IPS-18a (cell line): ENCODE results near the gene INTS6.

Source experiments
- H3K27ac ChIP-seq: one replicate; pipeline ENCODE4 v1.5.1; 2013; ENCODE audit warnings: low read length
- H3K27me3 ChIP-seq: one replicate; pipeline ENCODE4 v1.6.1; 2013; ENCODE audit warnings: mild to moderate bottlenecking, low read length; ENCODE audit not compliant: control insufficient read depth, insufficient read depth
- H3K36me3 ChIP-seq: one replicate; pipeline ENCODE4 v1.6.1; 2013; ENCODE audit warnings: low read depth, low read length; ENCODE audit not compliant: control insufficient read depth
- H3K4me1 ChIP-seq: one replicate; pipeline ENCODE4 v1.6.1; 2013; ENCODE audit warnings: low read depth, low read length; ENCODE audit not compliant: control insufficient read depth
- H3K4me3 ChIP-seq: one replicate; pipeline ENCODE4 v1.5.1; 2013; ENCODE audit warnings: low read length
- H3K9ac ChIP-seq: one replicate; pipeline ENCODE4 v1.6.1; 2013; ENCODE audit warnings: mild to moderate bottlenecking, low read length, moderate library complexity
- H3K9me3 ChIP-seq: one replicate; pipeline ENCODE4 v1.6.1; 2013; ENCODE audit warnings: low read depth, low read length; ENCODE audit not compliant: control insufficient read depth

Gene INTS6

DNA sequence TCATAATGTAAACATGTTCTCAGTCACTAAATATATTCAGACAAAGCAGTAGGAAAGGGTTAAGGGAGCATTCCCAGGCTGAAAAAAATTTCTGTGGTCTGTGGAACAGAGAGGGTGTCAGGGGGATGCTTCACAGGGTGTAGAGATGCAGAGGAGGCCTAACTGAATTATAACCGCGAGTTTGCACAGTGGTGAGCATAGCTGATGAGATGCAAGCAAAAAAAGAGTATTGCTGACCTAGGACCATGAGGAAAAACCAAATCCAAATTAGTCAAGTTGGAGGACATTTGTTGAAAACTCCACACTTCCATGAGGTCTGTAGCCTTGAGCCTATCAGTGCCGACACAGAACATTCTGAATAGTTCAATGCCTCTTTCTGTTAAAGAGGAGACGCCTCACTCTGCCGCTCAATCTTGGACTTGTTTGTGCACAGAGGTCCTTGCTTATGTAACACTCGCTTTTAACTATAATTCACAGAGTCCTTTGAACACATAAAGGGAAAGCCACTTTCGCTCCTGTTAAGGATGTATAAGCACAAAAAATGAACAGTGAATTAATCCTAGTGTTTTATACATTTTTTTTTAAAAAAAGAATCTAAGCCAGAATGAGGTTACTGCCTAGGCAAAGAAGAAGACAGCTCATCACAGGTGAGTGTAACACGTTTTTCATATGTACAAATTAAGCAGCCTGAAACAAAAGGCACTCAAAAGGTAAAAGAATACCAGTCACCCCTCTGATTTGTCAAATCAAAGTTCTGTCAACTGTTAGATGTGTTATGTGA, 25.8 kb upstream of the INTS6 start:
- no peaks in the 10 kb centered on the region for H3K9me3 ChIP-seq
- no peaks in the 10 kb centered on the region for H3K4me1 ChIP-seq
- H3K27me3 ChIP-seq: no peaks in the 10 kb centered on the region
- no peak overlapping the region for H3K9ac ChIP-seq
- H3K36me3 ChIP-seq: no peaks in the 10 kb centered on the region
- H3K27ac ChIP-seq: no peak overlapping the region
- H3K4me3 ChIP-seq: no peak overlapping the region

DNA sequence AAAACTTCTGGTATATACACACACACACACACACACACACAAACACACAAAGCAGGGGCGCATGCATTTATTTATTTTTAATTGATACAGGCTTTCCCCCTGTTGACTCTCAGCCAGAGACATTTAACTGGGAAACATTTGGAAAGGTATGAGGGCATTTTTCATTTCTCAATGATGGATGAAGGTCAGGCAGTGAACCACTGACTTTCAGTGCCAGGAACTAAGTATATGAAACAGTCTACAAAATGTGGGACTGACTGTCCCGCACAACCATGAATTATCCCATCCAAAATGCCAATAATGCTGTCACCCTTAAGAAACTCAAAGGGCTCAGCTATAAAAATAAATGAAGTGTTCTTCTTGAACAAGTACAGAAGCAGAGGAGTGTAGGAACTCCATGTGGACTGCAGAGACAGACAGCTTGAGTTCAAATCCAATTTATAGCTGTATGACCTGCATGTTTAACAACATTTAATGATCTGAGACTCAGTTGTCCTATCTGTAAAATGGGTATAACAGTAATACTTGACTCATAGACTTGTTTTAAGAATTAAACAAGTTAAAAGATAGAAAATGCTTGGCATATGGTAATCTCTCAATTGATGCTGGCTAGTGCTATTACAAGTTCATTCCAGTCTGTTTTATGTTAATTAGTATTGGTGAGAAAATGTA, 25.0 kb upstream of the INTS6 start:
- no peaks in the 10 kb centered on the region for H3K9me3 ChIP-seq
- H3K27ac ChIP-seq: no peak overlapping the region
- no peaks in the 10 kb centered on the region for H3K36me3 ChIP-seq
- H3K4me3 ChIP-seq: no peak overlapping the region
- H3K27me3 ChIP-seq: no peaks in the 10 kb centered on the region
- H3K4me1 ChIP-seq: no peaks in the 10 kb centered on the region
- H3K9ac ChIP-seq: no peak overlapping the region

DNA sequence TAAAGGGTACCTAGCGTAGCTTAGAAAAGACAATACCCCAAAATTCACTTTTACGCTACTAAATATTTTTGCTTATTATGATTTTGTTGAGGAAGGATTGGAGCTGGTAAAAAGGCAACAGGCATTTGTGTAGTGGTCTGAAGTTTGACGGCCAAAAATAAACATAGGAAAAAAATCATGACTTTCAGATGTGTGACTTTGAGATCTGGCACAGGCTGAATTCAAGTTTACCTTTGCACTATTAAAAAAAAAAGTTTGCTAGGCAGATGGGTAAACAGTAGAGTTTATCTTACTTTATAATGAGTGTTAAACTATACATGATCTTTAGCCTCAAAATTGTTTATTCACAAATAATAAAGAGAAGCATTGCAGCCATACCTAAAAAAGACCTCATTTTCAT, 24.3 kb upstream of the INTS6 start:
- no peak overlapping the region for H3K27ac ChIP-seq
- no peaks in the 10 kb centered on the region for H3K36me3 ChIP-seq

DNA sequence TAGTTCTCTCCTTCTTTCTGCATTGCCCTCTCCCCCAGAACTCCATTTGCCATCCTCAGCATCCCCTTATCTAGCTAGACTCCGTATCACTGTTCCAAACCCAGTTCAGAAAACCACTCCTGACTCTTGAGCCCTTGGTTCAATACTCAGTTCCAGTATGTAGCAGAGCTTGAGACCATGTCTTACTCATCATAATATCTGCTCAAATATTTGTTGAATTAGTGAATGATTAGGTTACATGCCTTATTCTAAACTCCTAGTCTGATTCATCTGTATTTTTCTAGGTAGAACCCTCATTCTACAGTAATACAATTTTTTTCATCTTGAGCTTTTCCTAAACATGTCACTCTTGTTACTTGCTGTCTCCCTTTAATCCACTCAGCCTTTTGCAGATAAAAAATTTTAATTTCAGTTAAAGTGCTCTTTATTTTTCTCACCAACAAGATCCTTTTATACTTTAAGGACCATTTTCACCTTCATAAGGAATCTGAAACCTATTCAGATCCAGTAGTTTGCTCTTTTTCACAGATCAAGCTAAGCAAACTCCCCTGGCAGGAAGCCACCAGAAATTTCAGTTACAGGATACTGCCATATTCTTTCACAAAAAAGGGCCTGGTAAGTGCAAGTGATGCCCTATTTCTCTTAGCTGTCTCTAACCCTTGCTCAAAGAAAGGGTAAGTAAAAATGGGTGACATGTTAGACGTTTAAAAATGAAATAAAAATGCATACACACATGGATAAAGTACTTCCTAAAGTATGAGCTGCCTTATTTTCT, 23.1 kb upstream of the INTS6 start:
- no peaks in the 10 kb centered on the region for H3K4me1 ChIP-seq
- no peaks in the 10 kb centered on the region for H3K36me3 ChIP-seq
- H3K27me3 ChIP-seq: no peaks in the 10 kb centered on the region
- H3K9me3 ChIP-seq: no peaks in the 10 kb centered on the region
- no peak overlapping the region for H3K9ac ChIP-seq
- H3K4me3 ChIP-seq: no peak overlapping the region
- no peak overlapping the region for H3K27ac ChIP-seq

More for the DNA sequence above, 24.3 kb upstream of the INTS6 start:
- Histone ChIP-seq H3K9me3 (no peaks in the 10 kb centered on the region), H3K4me1 (no peaks in the 10 kb centered on the region), H3K4me3 (no peak overlapping the region), H3K27me3 (no peaks in the 10 kb centered on the region), H3K9ac (no peak overlapping the region)

DNA sequence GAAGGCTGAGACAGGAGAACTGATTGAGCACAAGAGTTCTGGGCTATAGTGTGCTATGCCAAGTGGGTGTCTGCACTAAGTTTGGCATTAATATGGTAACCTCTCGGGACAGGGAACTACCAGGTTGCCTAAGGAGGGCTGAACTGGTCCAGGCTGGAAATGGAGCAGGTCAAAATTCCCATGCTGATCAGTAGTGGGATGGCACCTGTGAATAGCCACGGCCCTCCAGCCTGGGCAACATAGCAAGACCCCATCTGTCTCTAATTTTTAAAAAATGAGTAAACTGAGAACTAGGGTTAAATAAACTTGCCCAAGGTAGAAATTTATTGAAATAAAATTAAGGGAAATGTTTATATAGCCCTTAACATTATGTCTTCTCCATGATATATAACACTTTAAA, 17.0 kb upstream of the INTS6 start:
- H3K9me3 ChIP-seq: no peaks in the 10 kb centered on the region
- no peak overlapping the region for H3K27ac ChIP-seq
- H3K4me3 ChIP-seq: no peak overlapping the region
- no peaks in the 10 kb centered on the region for H3K36me3 ChIP-seq
- no peak overlapping the region for H3K9ac ChIP-seq
- no peaks in the 10 kb centered on the region for H3K4me1 ChIP-seq
- H3K27me3 ChIP-seq: no peaks in the 10 kb centered on the region

DNA sequence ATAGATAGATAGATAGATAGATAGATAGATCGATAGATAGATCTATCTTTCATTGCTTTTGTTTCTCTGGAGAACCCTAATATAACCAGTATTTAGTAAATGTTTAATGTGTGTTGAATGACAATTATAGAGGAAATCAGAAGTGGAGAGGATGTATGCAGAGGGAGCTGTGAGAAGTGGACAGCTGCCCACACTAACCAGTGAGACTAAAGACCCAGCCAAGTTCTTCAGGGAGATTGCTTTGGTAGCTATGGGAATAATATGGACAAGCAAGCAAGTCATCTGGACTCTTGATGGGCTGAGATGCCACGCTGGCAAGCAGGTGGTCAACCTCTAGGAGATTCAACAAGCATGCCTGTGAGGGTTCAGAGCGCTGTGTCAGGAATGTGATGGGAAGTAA, 14.9 kb upstream of the INTS6 start:
- Histone ChIP-seq H3K27me3 (no peaks in the 10 kb centered on the region), H3K9me3 (no peaks in the 10 kb centered on the region), H3K4me1 (no peaks in the 10 kb centered on the region), H3K4me3 (no peak overlapping the region), H3K27ac (no peak overlapping the region), H3K9ac (no peak overlapping the region), H3K36me3 (no peaks in the 10 kb centered on the region)

DNA sequence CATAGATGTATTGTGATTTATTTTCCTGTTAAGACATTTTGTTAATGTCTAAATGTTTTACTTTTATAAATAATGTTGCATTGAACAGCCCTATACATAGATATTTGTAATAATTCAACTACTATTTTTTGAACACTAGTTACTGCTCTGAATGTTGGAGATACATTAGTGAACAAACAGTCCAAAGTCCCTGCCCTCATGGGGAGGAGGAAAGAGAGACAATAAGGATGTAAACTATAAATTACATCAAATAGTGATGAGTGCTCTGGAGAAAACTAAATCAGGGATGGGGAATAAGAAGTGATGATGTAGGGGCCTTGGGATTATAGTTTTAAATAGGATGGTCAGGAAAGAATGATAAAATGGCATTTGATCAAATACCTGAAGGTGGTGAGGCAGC, 12.3 kb upstream of the INTS6 start:
- Histone ChIP-seq H3K9ac (no peak overlapping the region), H3K4me1 (no peaks in the 10 kb centered on the region), H3K27me3 (no peaks in the 10 kb centered on the region), H3K9me3 (no peaks in the 10 kb centered on the region), H3K4me3 (no peak overlapping the region), H3K27ac (no peak overlapping the region), H3K36me3 (no peaks in the 10 kb centered on the region)

DNA sequence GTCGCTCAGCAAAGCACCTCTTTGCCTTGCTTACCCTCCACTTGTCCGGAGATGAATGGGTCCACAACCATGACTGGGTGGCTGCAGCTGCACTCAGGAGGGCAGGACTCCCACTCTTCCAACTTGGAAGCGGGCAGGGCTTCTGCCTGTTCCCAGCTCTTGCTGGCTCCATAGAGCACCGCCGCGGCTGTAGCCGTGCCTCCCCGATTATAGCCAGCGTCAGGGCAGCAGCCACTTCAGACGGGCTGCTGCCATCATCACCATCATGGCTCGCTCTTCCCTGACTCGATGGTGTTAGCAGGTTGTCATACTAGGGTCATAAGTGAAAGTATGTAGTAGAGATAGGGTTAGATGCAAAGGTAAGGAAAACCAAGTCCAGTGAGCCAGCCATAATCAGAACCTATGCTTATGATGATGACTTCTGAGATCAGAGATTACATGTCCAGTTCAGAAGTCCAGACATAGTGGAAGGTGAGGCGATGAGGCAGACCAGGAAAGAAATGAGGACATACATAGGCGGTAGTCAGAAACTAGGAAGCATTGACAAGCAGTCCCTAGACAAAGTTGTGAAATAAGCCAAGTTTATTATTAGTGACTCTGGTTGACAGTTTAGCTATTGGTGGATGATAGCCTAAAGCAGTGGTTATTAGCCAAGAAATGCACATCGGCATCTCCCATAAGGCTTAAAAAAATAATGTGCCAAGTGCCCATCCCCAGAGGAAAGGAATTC, 4.4 kb upstream of the INTS6 start:
- no peak overlapping the region for H3K4me3 ChIP-seq
- H3K4me1 ChIP-seq: peaks cover 6% of the 10 kb centered on the region
- H3K9me3 ChIP-seq: no peaks in the 10 kb centered on the region
- no peaks in the 10 kb centered on the region for H3K36me3 ChIP-seq
- H3K27me3 ChIP-seq: no peaks in the 10 kb centered on the region
- no peak overlapping the region for H3K9ac ChIP-seq
- no peak overlapping the region for H3K27ac ChIP-seq

DNA sequence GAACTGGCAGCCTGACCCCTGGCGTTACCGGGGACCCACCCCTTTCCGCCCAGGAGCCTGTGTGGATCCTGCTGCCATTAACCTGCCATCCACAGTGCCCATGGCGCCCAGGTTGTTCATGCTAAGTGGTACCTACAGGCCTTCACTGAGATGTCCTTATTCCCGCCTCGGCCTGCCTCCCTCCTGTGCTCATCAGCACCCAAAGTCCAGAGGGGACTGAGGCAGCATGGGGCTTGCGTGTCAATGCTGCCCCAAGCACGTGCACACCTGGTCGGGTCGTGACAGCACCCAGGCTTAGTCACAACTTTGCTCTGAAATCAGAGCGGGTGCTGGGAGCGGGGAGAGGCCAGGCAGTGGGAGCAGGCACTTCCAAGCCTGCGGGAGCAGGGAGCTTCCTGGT, 3.7 kb upstream of the INTS6 start:
- Histone ChIP-seq H3K27me3 (no peaks in the 10 kb centered on the region), H3K27ac (no peak overlapping the region), H3K4me1 (peaks cover 6% of the 10 kb centered on the region), H3K4me3 (no peak overlapping the region), H3K9me3 (no peaks in the 10 kb centered on the region), H3K36me3 (no peaks in the 10 kb centered on the region), H3K9ac (no peak overlapping the region)

DNA sequence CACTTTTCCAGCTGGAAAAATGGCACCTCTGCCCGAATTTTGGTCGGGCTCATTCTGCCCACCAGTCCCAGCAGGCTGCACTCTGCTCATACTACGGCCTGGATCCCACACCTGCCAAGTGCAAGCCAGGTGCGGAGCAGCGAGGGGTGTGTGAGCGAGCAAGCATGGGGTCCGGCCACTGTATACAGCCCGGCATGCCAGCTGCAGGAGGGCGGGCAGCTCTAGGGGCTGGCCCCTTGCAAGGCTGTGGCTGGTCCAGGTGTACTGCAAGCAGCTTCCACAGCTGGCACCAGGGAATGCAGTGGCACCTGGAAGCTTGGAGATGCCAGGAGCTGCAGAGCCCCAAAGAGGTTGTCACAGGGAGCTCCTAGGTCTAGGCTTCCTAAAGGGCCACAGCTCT, 2.7 kb upstream of the INTS6 start:
- Histone ChIP-seq H3K27ac (no peak overlapping the region), H3K4me3 (no peak overlapping the region), H3K36me3 (peaks cover 6% of the 10 kb centered on the region), H3K4me1 (peaks cover 13% of the 10 kb centered on the region), H3K9me3 (no peaks in the 10 kb centered on the region), H3K9ac (no peak overlapping the region), H3K27me3 (no peaks in the 10 kb centered on the region)

DNA sequence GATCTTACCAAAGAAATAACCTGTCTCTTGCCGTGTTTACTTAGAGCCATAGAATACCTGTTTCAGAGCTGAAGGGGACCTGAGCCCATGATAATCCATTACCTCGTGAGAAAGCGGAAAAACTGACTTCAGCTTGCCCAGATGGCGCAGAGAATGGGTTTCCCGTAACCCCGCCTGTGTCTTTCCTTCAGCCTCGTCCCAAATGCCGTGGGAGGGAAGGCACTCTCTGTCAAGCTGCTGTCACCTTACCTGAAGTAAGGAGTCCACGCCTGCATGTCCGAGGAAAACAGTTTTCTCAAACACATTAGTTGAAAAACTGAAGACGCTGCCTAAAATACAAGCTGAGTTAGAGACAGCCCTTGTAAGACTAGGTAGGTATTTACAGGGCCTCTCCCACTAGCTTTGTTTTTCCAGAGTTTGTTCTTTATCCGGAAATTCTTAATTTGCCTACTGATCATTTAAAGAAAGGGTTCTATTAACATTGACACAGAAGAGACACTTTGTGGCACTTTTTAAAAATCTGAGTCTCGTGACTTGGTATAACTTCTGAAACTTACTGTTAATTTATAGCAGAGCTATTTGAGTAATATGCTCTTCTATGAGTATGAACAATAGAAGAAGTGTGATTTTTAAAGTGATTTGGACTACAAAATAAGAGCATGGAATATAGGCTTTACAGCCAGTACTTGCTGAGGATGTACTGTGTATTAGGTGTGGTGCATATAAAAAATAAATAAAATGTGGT, 1.3 kb upstream of the INTS6 start:
- peaks cover 20% of the 10 kb centered on the region for H3K4me1 ChIP-seq
- no peaks in the 10 kb centered on the region for H3K9me3 ChIP-seq
- H3K27me3 ChIP-seq: no peaks in the 10 kb centered on the region
- H3K9ac ChIP-seq: peak overlapping the region; percentile 88
- H3K36me3 ChIP-seq: peaks cover 20% of the 10 kb centered on the region
- peak overlapping the region; percentile 97 for H3K4me3 ChIP-seq
- H3K27ac ChIP-seq: peak overlapping the region; percentile 68
